SU-DHL-6 (cell line): ENCODE results near the gene UHRF1.

Experiments
- CTCF ChIP-seq: fragments of 200-600 bp; sonication (generic); IDR thresholded peaks from one replicate; pipeline ENCODE4 v1.5.1; 2017; ENCODE audit warnings: antibody characterized with exemption, mild to moderate bottlenecking, low read length, moderate library complexity; ENCODE audit not compliant: insufficient read depth, poor library complexity, severe bottlenecking
- EZH2phosphoT487 ChIP-seq: fragments of 200-600 bp; sonication (generic), shearing (Covaris generic); conservative IDR thresholded peaks from 2 replicates; pipeline ENCODE4 v1.6.1; 2018; ENCODE audit warnings: mild to moderate bottlenecking, antibody characterized with exemption, low read length, moderate library complexity, mixed read lengths

- TF ChIP-seq CTCF (no peak), EZH2phosphoT487 (no peak)
Observed at GRCh38 chr19:4962085-4962619, 52.9 kb downstream of the UHRF1 start.
